ENCODE data around the gene FAXDC2. TPM values are rescaled to one million over a fixed set of nuclear protein-coding genes. Genes with fewer than 3 reads are reported as not detected.

The FAXDC2 gene
- total RNA-seq, 1 donor from 2014 or later = 3.6 TPM

- no peak overlapping the region for H2AFZ ChIP-seq (ENCODE audit: low read depth, low read length)
- TF ChIP-seq EZH2 (IDR thresholded peaks at IDR 0.05; ENCODE audit: insufficient read depth, low read length) (no peak), CTCF (IDR thresholded peaks at IDR 0.05; ENCODE audit: insufficient read depth, low read depth, low read length) (no peak)
- FAIRE-seq = no peak
Measured at GRCh38 chr5:154841273-154841661, 9.1 kb downstream of the FAXDC2 start.

GRCh38 chr5:154840435-154841272 lies 9.7 kb downstream of the FAXDC2 start:
- peak overlapping the region; percentile 62 for H3K27ac Mint-ChIP-seq (ENCODE audit: unreplicated experiment)

More at GRCh38 chr5:154841273-154841661, 9.1 kb downstream of the FAXDC2 start:
- no peak overlapping the region for H3K27ac Mint-ChIP-seq (ENCODE audit: unreplicated experiment)
- H3K4me3 Mint-ChIP-seq (ENCODE audit: unreplicated experiment) = no peak overlapping the region
- Histone ChIP-seq H3K27ac (ENCODE audit: low read depth, low read length) (no peak overlapping the region), H4K20me1 (ENCODE audit: insufficient read depth, low read length) (no peaks in the 10 kb centered on the region), H3K36me3 (ENCODE audit: insufficient read depth, low read length) (peaks cover 2% of the 10 kb centered on the region), H3K4me3 (ENCODE audit: insufficient read depth, low read depth, low read length) (no peak overlapping the region), H3K9me3 (ENCODE audit: insufficient read depth, low read depth, low read length) (no peaks in the 10 kb centered on the region), H3K9ac (ENCODE audit: low read length) (no peak overlapping the region), H3K4me1 (ENCODE audit: insufficient read depth, low read length) (no peaks in the 10 kb centered on the region), H3K27me3 (ENCODE audit: insufficient read depth, low read length) (no peaks in the 10 kb centered on the region), H3K4me2 (ENCODE audit: low read length) (no peak overlapping the region), H3K79me2 (ENCODE audit: insufficient read depth, low read length) (no peaks in the 10 kb centered on the region)
- H3K9me3 Mint-ChIP-seq (ENCODE audit: unreplicated experiment) = peaks cover 1% of the 10 kb centered on the region
- H3K27me3 Mint-ChIP-seq (ENCODE audit: low read depth, unreplicated experiment) = no peaks in the 10 kb centered on the region
- no peak for DNase-seq (ENCODE audit: low read depth)
- peaks cover 10% of the 10 kb centered on the region for H3K4me1 Mint-ChIP-seq (ENCODE audit: low read depth, unreplicated experiment)
- peaks cover 7% of the 10 kb centered on the region for H3K36me3 Mint-ChIP-seq (ENCODE audit: low read depth, unreplicated experiment)

GRCh38 chr5:154837009-154837901 lies 13.1 kb downstream of the FAXDC2 start:
- FAIRE-seq (no peak), DNase-seq (ENCODE audit: low read depth) (no peak)
- H3K27me3 ChIP-seq (ENCODE audit: insufficient read depth, low read length) = no peaks in the 10 kb centered on the region
- H3K79me2 ChIP-seq (ENCODE audit: insufficient read depth, low read length) = no peaks in the 10 kb centered on the region
- TF ChIP-seq EZH2 (IDR thresholded peaks at IDR 0.05; ENCODE audit: insufficient read depth, low read length) = no peak
- TF ChIP-seq CTCF (IDR thresholded peaks at IDR 0.05; ENCODE audit: insufficient read depth, low read depth, low read length) = no peak
- H3K27ac Mint-ChIP-seq (ENCODE audit: unreplicated experiment) = no peak overlapping the region
- peaks cover 19% of the 10 kb centered on the region for H3K4me1 Mint-ChIP-seq (ENCODE audit: low read depth, unreplicated experiment)
- no peaks in the 10 kb centered on the region for H3K9me3 ChIP-seq (ENCODE audit: insufficient read depth, low read depth, low read length)
- no peak overlapping the region for H3K4me2 ChIP-seq (ENCODE audit: low read length)
- no peak overlapping the region for H3K27ac ChIP-seq (ENCODE audit: low read depth, low read length)
- H4K20me1 ChIP-seq (ENCODE audit: insufficient read depth, low read length) = no peaks in the 10 kb centered on the region
- H3K4me3 Mint-ChIP-seq (ENCODE audit: unreplicated experiment) = no peak overlapping the region
- H3K4me1 ChIP-seq (ENCODE audit: insufficient read depth, low read length) = peaks cover 7% of the 10 kb centered on the region
- H3K36me3 ChIP-seq (ENCODE audit: insufficient read depth, low read length) = no peaks in the 10 kb centered on the region
- H2AFZ ChIP-seq (ENCODE audit: low read depth, low read length) = no peak overlapping the region
- H3K9me3 Mint-ChIP-seq (ENCODE audit: unreplicated experiment) = peaks cover 1% of the 10 kb centered on the region
- H3K9ac ChIP-seq (ENCODE audit: low read length) = no peak overlapping the region
- no peak overlapping the region for H3K4me3 ChIP-seq (ENCODE audit: insufficient read depth, low read depth, low read length)
- H3K36me3 Mint-ChIP-seq (ENCODE audit: low read depth, unreplicated experiment) = peaks cover 8% of the 10 kb centered on the region
- no peaks in the 10 kb centered on the region for H3K27me3 Mint-ChIP-seq (ENCODE audit: low read depth, unreplicated experiment)

More at GRCh38 chr5:154840435-154841272, 9.7 kb downstream of the FAXDC2 start:
- Histone ChIP-seq H4K20me1 (ENCODE audit: insufficient read depth, low read length) (no peaks in the 10 kb centered on the region), H3K4me2 (ENCODE audit: low read length) (no peak overlapping the region), H3K27ac (ENCODE audit: low read depth, low read length) (no peak overlapping the region), H3K27me3 (ENCODE audit: insufficient read depth, low read length) (no peaks in the 10 kb centered on the region), H3K4me3 (ENCODE audit: insufficient read depth, low read depth, low read length) (no peak overlapping the region), H3K9ac (ENCODE audit: low read length) (no peak overlapping the region), H3K36me3 (ENCODE audit: insufficient read depth, low read length) (peaks cover 2% of the 10 kb centered on the region), H2AFZ (ENCODE audit: low read depth, low read length) (no peak overlapping the region), H3K4me1 (ENCODE audit: insufficient read depth, low read length) (no peaks in the 10 kb centered on the region), H3K9me3 (ENCODE audit: insufficient read depth, low read depth, low read length) (no peaks in the 10 kb centered on the region), H3K79me2 (ENCODE audit: insufficient read depth, low read length) (no peaks in the 10 kb centered on the region)
- H3K27me3 Mint-ChIP-seq (ENCODE audit: low read depth, unreplicated experiment) = no peaks in the 10 kb centered on the region
- DNase-seq (ENCODE audit: low read depth) = no peak
- peaks cover 7% of the 10 kb centered on the region for H3K36me3 Mint-ChIP-seq (ENCODE audit: low read depth, unreplicated experiment)
- no peak for FAIRE-seq
- no peak for TF ChIP-seq EZH2 (IDR thresholded peaks at IDR 0.05; ENCODE audit: insufficient read depth, low read length)
- peaks cover 10% of the 10 kb centered on the region for H3K4me1 Mint-ChIP-seq (ENCODE audit: low read depth, unreplicated experiment)
- peaks cover 1% of the 10 kb centered on the region for H3K9me3 Mint-ChIP-seq (ENCODE audit: unreplicated experiment)
- H3K4me3 Mint-ChIP-seq (ENCODE audit: unreplicated experiment) = no peak overlapping the region
